K562 (cell line): ENCODE data around the gene UCKL1. TPM values are rescaled to one million over a fixed set of nuclear protein-coding genes. Genes with fewer than 3 reads are reported as not detected.

ENCODE experiments used
- E2F5 ChIP-seq: sonication (generic); formaldehyde crosslinking; IDR thresholded peaks from 2 replicates; pipeline ENCODE4 v1.8.0; 2022; ENCODE audit warnings: mild to moderate bottlenecking, missing genetic modification reagents
- E2F6 ChIP-seq, 2 experiments: IDR thresholded peaks; 2 replicates each; pipeline ENCODE4 v1.6.1; 2011; ENCODE audit warnings: borderline replicate concordance in 1 of 2, control low read depth in 1 of 2, low read depth in 1 of 2, low read length in 1 of 2, mild to moderate bottlenecking in 1 of 2, mixed read lengths in 1 of 2, moderate library complexity in 1 of 2; ENCODE audit not compliant: insufficient read depth in 1 of 2, insufficient read length in 1 of 2, poor library complexity in 1 of 2, severe bottlenecking in 1 of 2; ENCODE audit errors: extremely low read depth in 1 of 2
- ESRRB ChIP-seq: fragments of 250-450 bp; sonication (Bioruptor Pico); IDR thresholded peaks from 2 replicates; pipeline ENCODE4 v1.5.0; 2020; ENCODE audit warnings: mild to moderate bottlenecking, moderate library complexity, borderline replicate concordance
- HINFP ChIP-seq: fragments of 450-650 bp; conservative IDR thresholded peaks from 2 replicates; pipeline ENCODE4 v1.6.1; 2016; ENCODE audit warnings: missing genetic modification characterization, low read depth, mild to moderate bottlenecking, control low read depth, missing compliant biosample characterization
- JUN ChIP-seq, 2 experiments: sonication (generic) in 1 of 2; formaldehyde crosslinking in 1 of 2; IDR thresholded peaks; 2 replicates each; pipeline versions ENCODE4 v1.6.1 to v1.8.0; 2012 to 2022; ENCODE audit warnings: borderline replicate concordance in 2 of 2, mild to moderate bottlenecking in 2 of 2, improper control_type of control experiment in 1 of 2, low read depth in 1 of 2, low read length in 1 of 2, missing genetic modification reagents in 1 of 2
- MTF1 ChIP-seq: fragments of 250-450 bp; sonication (Bioruptor Pico); IDR thresholded peaks from 2 replicates; pipeline ENCODE4 v1.9.0; 2021; ENCODE audit warnings: moderate library complexity, mild to moderate bottlenecking, inconsistent platforms, borderline replicate concordance
- NFE2L1 ChIP-seq: fragments of 450-650 bp; IDR thresholded peaks from 2 replicates; pipeline ENCODE4 v1.6.1; 2016; ENCODE audit warnings: missing genetic modification characterization, low read depth, mild to moderate bottlenecking, missing compliant biosample characterization, moderate library complexity, borderline replicate concordance
- PRDM10 ChIP-seq: fragments of 450-650 bp; IDR thresholded peaks from 2 replicates; pipeline ENCODE4 v1.6.1; 2018; ENCODE audit not compliant: partially characterized antibody
- SAFB ChIP-seq: fragments of 200-400 bp; formaldehyde crosslinking; IDR thresholded peaks from 2 replicates; pipeline ENCODE4 v1.6.1; 2017; ENCODE audit warnings: low read depth, low read length, borderline replicate concordance
- SAP30 ChIP-seq: fragments of 200-600 bp; sonication (generic); IDR thresholded peaks from 2 replicates; pipeline ENCODE4 v1.6.1; 2012; ENCODE audit warnings: borderline replicate concordance, low read depth, mild to moderate bottlenecking, moderate library complexity, low read length, control low read depth, inconsistent platforms; ENCODE audit not compliant: insufficient read depth, poor library complexity, severe bottlenecking
- SMAD2 ChIP-seq: fragments of 150-350 bp; IDR thresholded peaks from 2 replicates; pipeline ENCODE4 v1.6.1; 2014; ENCODE audit warnings: low read depth, mild to moderate bottlenecking, low read length
- ZNF134 ChIP-seq: fragments of 250-450 bp; sonication (Bioruptor Pico); conservative IDR thresholded peaks from 2 replicates; pipeline ENCODE4 v1.4.0; 2020
- ZNF583 ChIP-seq: fragments of 250-450 bp; sonication (Bioruptor Pico); IDR thresholded peaks from 2 replicates; pipeline ENCODE4 v1.4.0; 2020
- ZNF717 ChIP-seq: fragments of 250-450 bp; sonication (Bioruptor Pico); IDR thresholded peaks from 2 replicates; pipeline ENCODE4 v1.5.0; 2021
- polyA plus RNA-seq, 8 experiments: library from polyadenylated mRNA; depleted of rRNA in 4 of 8; stranded (reverse) in 5 of 8; unstranded in 3 of 8; fragments of >200 nt; fragmentation: Nextera tagmentation in 2 of 8; fragmentation: Illumina TruSeq in 1 of 8; extraction: Ambion mirVana in 2 of 8; extraction: Trizol in 1 of 8; gene quantifications; 2 replicates each; pipeline versions ENCODE4 v1.2.1 to v1.2.3, GENCODE V29; 2011 to 2014; ENCODE audit warnings: inconsistent platforms in 1 of 8, missing spikeins in 1 of 8
- total RNA-seq, 7 experiments: library from RNA; depleted of rRNA in 6 of 7; stranded (reverse); fragments of >200 nt in 6 of 7; fragmentation: Illumina TruSeq in 2 of 7; extraction: Trizol in 2 of 7; gene quantifications; 2 replicates each; pipeline versions ENCODE4 v1.2.1 to v1.2.3, GENCODE V29; 2011 to 2021; ENCODE audit warnings: low replicate concordance in 1 of 7

UCKL1 gene
- total and polyA plus RNA-seq, 9 of the 15 experiments (the other 6 are each of a cell fraction or from before 2014, with no cell fraction given): 3.1 to 52.8 (median 24.2) TPM

GRCh38 chr20:63979557-63980316 lies 23.5 kb upstream of the UCKL1 start, which contains the start of gene SAMD10 (continued):
- peak; percentile 40 for TF ChIP-seq SAP30
- TF ChIP-seq JUN (IDR thresholded peaks at IDR 0.05; ENCODE audit: borderline replicate concordance, low read depth, low read length): no peak
- no peak for TF ChIP-seq JUN (CRISPR knock-in tag; IDR thresholded peaks at IDR 0.05; ENCODE audit: borderline replicate concordance)
- TF ChIP-seq MTF1 (CRISPR knock-in tag): no peak
- TF ChIP-seq HINFP (tag): no peak
- no peak for TF ChIP-seq NFE2L1 (tag)
- no peak for TF ChIP-seq E2F5 (CRISPR knock-in tag)
- TF ChIP-seq ZNF134 (CRISPR knock-in tag): no peak
- peak; percentile 26 for TF ChIP-seq PRDM10
- TF ChIP-seq E2F6 (IDR thresholded peaks at IDR 0.05; ENCODE audit: borderline replicate concordance in 1 of 2, extremely low read depth in 1 of 2, insufficient read depth in 1 of 2, insufficient read length in 1 of 2, low read depth in 1 of 2, low read length in 1 of 2, poor library complexity in 1 of 2, severe bottlenecking in 1 of 2): peak in 1 of 2 experiments; percentile 37
- no peak for TF ChIP-seq ESRRB (CRISPR knock-in tag)
- TF ChIP-seq SAFB: peak; percentile 64
- TF ChIP-seq ZNF583: no peak
- TF ChIP-seq ZNF717 (CRISPR knock-in tag): no peak
- TF ChIP-seq SMAD2: no peak
